Stimulated activated CD8-positive, alpha-beta memory T cell treated with anti-CD3 and anti-CD28 coated beads, Interleukin-15, amount 100 ng/mL, for 4 hours (primary cell): ENCODE measurements around the gene SSRP1.
"Not testable (repeated sequence)": the region's sequence is repeated elsewhere in the genome, so short reads cannot be mapped to it uniquely, and the experiment has no call there.

ENCODE experiments used
- DNase-seq, 2 donors: peaks; one replicate each; pipeline ENCODE4 v3.0.0-alpha.2; 2020; ENCODE audit warnings: low read depth in 2 of 2

SSRP1 gene

GRCh38 chr11:57335343-57336110 is at the start of gene SSRP1:
SSRP1 (minus strand) TSS chr11:57335892; CDS start chr11:57335121, 771 bp downstream.
- DNase-seq: peak; percentile 75 to 80

GRCh38 chr11:57380975-57381374 is 45.3 kb upstream of the SSRP1 start, which contains the start of gene PRG3:
PRG3 (minus strand) TSS chr11:57381150; CDS start chr11:57380708, 442 bp downstream.
- no peak for DNase-seq

- no peak for DNase-seq
Measured at GRCh38 chr11:57379732-57380131, 44.0 kb upstream of the SSRP1 start.

GRCh38 chr11:57378186-57378585 is 42.5 kb upstream of the SSRP1 start:
- DNase-seq: no peak

- no peak for DNase-seq
Measured at GRCh38 chr11:57377107-57377506, 41.4 kb upstream of the SSRP1 start.

- DNase-seq: no peak
Measured at GRCh38 chr11:57376095-57377090, 40.7 kb upstream of the SSRP1 start.

GRCh38 chr11:57375490-57375889 is 39.8 kb upstream of the SSRP1 start:
- no peak for DNase-seq

GRCh38 chr11:57374966-57375365 is 39.3 kb upstream of the SSRP1 start:
- DNase-seq: no peak

GRCh38 chr11:57373146-57373545 is 37.5 kb upstream of the SSRP1 start:
- no peak for DNase-seq

GRCh38 chr11:57370941-57371340 is 35.2 kb upstream of the SSRP1 start:
- no peak for DNase-seq

- DNase-seq: no peak
Measured at GRCh38 chr11:57370251-57370650, 34.6 kb upstream of the SSRP1 start.

- DNase-seq: no peak
Measured at GRCh38 chr11:57368845-57369232, 33.1 kb upstream of the SSRP1 start.

GRCh38 chr11:57368106-57368844 is 32.6 kb upstream of the SSRP1 start:
- DNase-seq: no peak

- DNase-seq: no peak
Measured at GRCh38 chr11:57364851-57365660, 29.4 kb upstream of the SSRP1 start.

GRCh38 chr11:57363131-57364080 is 27.7 kb upstream of the SSRP1 start:
- no peak for DNase-seq

GRCh38 chr11:57361926-57362325 is 26.2 kb upstream of the SSRP1 start:
- no peak for DNase-seq

GRCh38 chr11:57361420-57361819 is 25.7 kb upstream of the SSRP1 start:
- DNase-seq: not testable (repeated sequence)

- no peak for DNase-seq
Measured at GRCh38 chr11:57360991-57361390, 25.3 kb upstream of the SSRP1 start.

- no peak for DNase-seq
Measured at GRCh38 chr11:57359896-57360690, 24.4 kb upstream of the SSRP1 start.
